Neural cell (in vitro differentiated cells): ENCODE results near the gene ENG. TPM values are rescaled to one million over a fixed set of nuclear protein-coding genes. Genes with fewer than 3 reads are reported as not detected.

ENCODE experiments used
- H2AFZ ChIP-seq: fragments of 200-600, 300-800 bp; sonication (generic), shearing (Covaris generic); 2 replicates; pipeline ENCODE4 v1.6.0; 2014; ENCODE audit warnings: low read depth, mild to moderate bottlenecking, antibody characterized with exemption, low read length, moderate library complexity
- H3F3A ChIP-seq: fragments of 200-600 bp; shearing (Covaris generic); 2 replicates; pipeline ENCODE4 v1.6.1; 2016; ENCODE audit warnings: mild to moderate bottlenecking, moderate library complexity, mixed read lengths, antibody characterized with exemption, low read length; ENCODE audit not compliant: insufficient read depth, poor library complexity, severe bottlenecking
- H3K27ac ChIP-seq: fragments of 200-600, 300-800 bp; sonication (generic), shearing (Covaris generic); 2 replicates; pipeline ENCODE4 v1.5.1; 2014; ENCODE audit warnings: mild to moderate bottlenecking, low read length, moderate library complexity
- H3K27me3 ChIP-seq: fragments of 300-800, 200-600 bp; sonication (generic), shearing (Covaris generic); 2 replicates; pipeline ENCODE4 v1.6.0; 2014; ENCODE audit warnings: mild to moderate bottlenecking, low read depth, low read length, moderate library complexity; ENCODE audit not compliant: insufficient read depth
- H3K36me3 ChIP-seq: fragments of 300-800, 200-600 bp; sonication (generic), shearing (Covaris generic); 2 replicates; pipeline ENCODE4 v1.5.1; 2014; ENCODE audit warnings: mild to moderate bottlenecking, antibody characterized with exemption, low read length, moderate library complexity; ENCODE audit not compliant: insufficient read depth
- H3K4me2 ChIP-seq: fragments of 300-800, 200-600 bp; sonication (generic), shearing (Covaris generic); 2 replicates; pipeline ENCODE4 v1.6.0; 2014; ENCODE audit warnings: mild to moderate bottlenecking, low read length
- H3K4me3 ChIP-seq: fragments of 300-800, 200-600 bp; sonication (generic), shearing (Covaris generic); 2 replicates; pipeline ENCODE4 v1.5.1; 2014; ENCODE audit warnings: mild to moderate bottlenecking, low read length, moderate library complexity
- H3K79me2 ChIP-seq: fragments of 200-600 bp; shearing (Covaris generic); replicated peaks from 2 replicates; pipeline ENCODE4 v1.6.0; 2014; ENCODE audit warnings: mild to moderate bottlenecking, low read length, moderate library complexity; ENCODE audit not compliant: insufficient read depth
- H3K9ac ChIP-seq: fragments of 300-800, 200-600 bp; sonication (generic), shearing (Covaris generic); 2 replicates; pipeline ENCODE4 v1.6.1; 2016; ENCODE audit warnings: mild to moderate bottlenecking, low read length, mixed read lengths
- H3K9me2 ChIP-seq: fragments of 200-600 bp; shearing (Covaris generic); 2 replicates; pipeline ENCODE4 v1.6.1; 2016; ENCODE audit warnings: mild to moderate bottlenecking, low read length, mixed read lengths; ENCODE audit not compliant: insufficient read depth
- H3K9me3 ChIP-seq: fragments of 200-600, 300-800 bp; sonication (generic), shearing (Covaris generic); 2 replicates; pipeline ENCODE4 v1.6.1; 2016; ENCODE audit warnings: mild to moderate bottlenecking, mixed run types, low read length, moderate library complexity, mixed read lengths
- H4K20me1 ChIP-seq: fragments of 200-600 bp; shearing (Covaris generic); 2 replicates; pipeline ENCODE4 v1.6.1; 2016; ENCODE audit warnings: mild to moderate bottlenecking, mixed run types; ENCODE audit not compliant: insufficient read depth
- EP300 ChIP-seq: fragments of 450-650 bp; conservative IDR thresholded peaks from 2 replicates; pipeline ENCODE4 v1.6.1; 2014; ENCODE audit warnings: antibody characterized with exemption, mild to moderate bottlenecking, moderate library complexity; ENCODE audit not compliant: poor library complexity, severe bottlenecking
- EZH2 ChIP-seq: fragments of 200-600, 300-800 bp; shearing (Covaris generic), sonication (generic); IDR thresholded peaks from 2 replicates; pipeline ENCODE4 v1.6.1; 2014; ENCODE audit warnings: antibody characterized with exemption, low read length, borderline replicate concordance, mild to moderate bottlenecking; ENCODE audit not compliant: insufficient read depth, poor library complexity, severe bottlenecking
- MXI1 ChIP-seq: fragments of 450-650 bp; conservative IDR thresholded peaks from 2 replicates; pipeline ENCODE4 v1.6.1; 2014; ENCODE audit warnings: antibody characterized with exemption, mild to moderate bottlenecking; ENCODE audit not compliant: poor library complexity, severe bottlenecking
- POLR2AphosphoS5 ChIP-seq: IDR thresholded peaks from 2 replicates; pipeline ENCODE4 v1.6.1; 2012
- RAD21 ChIP-seq: fragments of 450-650 bp; conservative IDR thresholded peaks from 2 replicates; pipeline ENCODE4 v1.6.1; 2014; ENCODE audit warnings: antibody characterized with exemption, mild to moderate bottlenecking, moderate library complexity
- SMC3 ChIP-seq: fragments of 450-650 bp; conservative IDR thresholded peaks from 2 replicates; pipeline ENCODE4 v1.6.1; 2014; ENCODE audit warnings: antibody characterized with exemption, mild to moderate bottlenecking, moderate library complexity; ENCODE audit not compliant: poor library complexity
- TAF1 ChIP-seq: IDR thresholded peaks from 2 replicates; pipeline ENCODE4 v1.6.1; 2012; ENCODE audit warnings: low read depth
- polyA plus RNA-seq: library from polyadenylated mRNA; depleted of rRNA; stranded (reverse); fragments of >200 nt; gene quantifications from 2 replicates; pipeline ENCODE4 v1.2.3, GENCODE V29; 2014
- TF ChIP-seq, protein P1 (sequence below): fragments of 450-650 bp; IDR thresholded peaks from 2 replicates; pipeline ENCODE4 v1.5.1; 2014; ENCODE audit warnings: antibody characterized with exemption, mild to moderate bottlenecking, moderate library complexity; ENCODE audit not compliant: poor library complexity, severe bottlenecking
- TF ChIP-seq, protein P2 (sequence below): IDR thresholded peaks from 2 replicates; pipeline ENCODE4 v1.6.1; 2012; ENCODE audit warnings: borderline replicate concordance

ENG gene
- polyA plus RNA-seq, 1 donor from 2014 or later = not detected

DNA sequence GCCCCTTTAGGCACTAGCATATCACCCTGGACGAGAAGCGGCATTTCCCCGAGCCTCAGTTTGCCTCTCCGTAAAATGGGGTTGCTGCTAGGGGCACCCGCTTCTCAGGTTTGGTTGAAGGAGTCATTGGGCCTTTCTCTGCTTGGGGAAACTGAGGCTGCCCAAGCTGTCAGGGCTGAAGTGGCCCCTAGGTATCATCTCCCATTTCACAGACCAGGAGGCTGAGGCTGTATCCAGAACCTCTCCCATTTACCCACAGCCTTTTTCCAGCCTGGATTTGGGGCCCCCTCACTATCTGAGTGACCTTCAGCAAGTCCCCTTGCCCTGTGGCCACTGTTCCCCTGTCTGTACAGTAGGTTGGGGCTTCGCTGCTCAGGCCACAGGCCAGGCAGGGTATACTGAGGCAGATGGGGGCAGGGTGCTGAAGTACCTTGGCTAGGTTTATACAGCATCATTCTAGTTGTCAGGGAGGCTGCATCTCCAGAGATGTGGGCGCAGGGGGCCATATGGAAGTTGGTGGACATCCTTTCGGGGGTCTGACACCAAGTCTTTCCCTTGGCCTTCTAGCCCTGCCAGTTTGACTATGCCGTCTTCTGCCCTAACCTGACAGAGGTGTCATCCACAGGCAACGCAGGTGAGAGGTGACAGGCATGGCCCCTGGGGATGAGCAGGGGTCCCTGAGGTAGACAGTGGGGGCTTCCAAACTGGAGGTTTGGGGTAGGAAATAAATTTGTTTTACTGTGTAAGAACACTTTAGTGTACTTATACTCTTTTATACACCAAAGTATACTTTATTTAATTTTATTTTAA is 43.9 kb downstream of the ENG start:
- H3K4me2 ChIP-seq = no peak overlapping the region
- no peak for TF ChIP-seq EZH2
- no peak for TF ChIP-seq POLR2AphosphoS5
- TF ChIP-seq SMC3 = no peak
- TF ChIP-seq EP300 = no peak
- no peak for TF ChIP-seq MXI1
- TF ChIP-seq RAD21 = no peak
- TF ChIP-seq, protein P1, sequence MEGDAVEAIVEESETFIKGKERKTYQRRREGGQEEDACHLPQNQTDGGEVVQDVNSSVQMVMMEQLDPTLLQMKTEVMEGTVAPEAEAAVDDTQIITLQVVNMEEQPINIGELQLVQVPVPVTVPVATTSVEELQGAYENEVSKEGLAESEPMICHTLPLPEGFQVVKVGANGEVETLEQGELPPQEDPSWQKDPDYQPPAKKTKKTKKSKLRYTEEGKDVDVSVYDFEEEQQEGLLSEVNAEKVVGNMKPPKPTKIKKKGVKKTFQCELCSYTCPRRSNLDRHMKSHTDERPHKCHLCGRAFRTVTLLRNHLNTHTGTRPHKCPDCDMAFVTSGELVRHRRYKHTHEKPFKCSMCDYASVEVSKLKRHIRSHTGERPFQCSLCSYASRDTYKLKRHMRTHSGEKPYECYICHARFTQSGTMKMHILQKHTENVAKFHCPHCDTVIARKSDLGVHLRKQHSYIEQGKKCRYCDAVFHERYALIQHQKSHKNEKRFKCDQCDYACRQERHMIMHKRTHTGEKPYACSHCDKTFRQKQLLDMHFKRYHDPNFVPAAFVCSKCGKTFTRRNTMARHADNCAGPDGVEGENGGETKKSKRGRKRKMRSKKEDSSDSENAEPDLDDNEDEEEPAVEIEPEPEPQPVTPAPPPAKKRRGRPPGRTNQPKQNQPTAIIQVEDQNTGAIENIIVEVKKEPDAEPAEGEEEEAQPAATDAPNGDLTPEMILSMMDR = no peak
- TF ChIP-seq, protein P2, sequence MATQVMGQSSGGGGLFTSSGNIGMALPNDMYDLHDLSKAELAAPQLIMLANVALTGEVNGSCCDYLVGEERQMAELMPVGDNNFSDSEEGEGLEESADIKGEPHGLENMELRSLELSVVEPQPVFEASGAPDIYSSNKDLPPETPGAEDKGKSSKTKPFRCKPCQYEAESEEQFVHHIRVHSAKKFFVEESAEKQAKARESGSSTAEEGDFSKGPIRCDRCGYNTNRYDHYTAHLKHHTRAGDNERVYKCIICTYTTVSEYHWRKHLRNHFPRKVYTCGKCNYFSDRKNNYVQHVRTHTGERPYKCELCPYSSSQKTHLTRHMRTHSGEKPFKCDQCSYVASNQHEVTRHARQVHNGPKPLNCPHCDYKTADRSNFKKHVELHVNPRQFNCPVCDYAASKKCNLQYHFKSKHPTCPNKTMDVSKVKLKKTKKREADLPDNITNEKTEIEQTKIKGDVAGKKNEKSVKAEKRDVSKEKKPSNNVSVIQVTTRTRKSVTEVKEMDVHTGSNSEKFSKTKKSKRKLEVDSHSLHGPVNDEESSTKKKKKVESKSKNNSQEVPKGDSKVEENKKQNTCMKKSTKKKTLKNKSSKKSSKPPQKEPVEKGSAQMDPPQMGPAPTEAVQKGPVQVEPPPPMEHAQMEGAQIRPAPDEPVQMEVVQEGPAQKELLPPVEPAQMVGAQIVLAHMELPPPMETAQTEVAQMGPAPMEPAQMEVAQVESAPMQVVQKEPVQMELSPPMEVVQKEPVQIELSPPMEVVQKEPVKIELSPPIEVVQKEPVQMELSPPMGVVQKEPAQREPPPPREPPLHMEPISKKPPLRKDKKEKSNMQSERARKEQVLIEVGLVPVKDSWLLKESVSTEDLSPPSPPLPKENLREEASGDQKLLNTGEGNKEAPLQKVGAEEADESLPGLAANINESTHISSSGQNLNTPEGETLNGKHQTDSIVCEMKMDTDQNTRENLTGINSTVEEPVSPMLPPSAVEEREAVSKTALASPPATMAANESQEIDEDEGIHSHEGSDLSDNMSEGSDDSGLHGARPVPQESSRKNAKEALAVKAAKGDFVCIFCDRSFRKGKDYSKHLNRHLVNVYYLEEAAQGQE = no peak
- TF ChIP-seq TAF1 = no peak
- no peaks in the 10 kb centered on the region for H3F3A ChIP-seq

DNA sequence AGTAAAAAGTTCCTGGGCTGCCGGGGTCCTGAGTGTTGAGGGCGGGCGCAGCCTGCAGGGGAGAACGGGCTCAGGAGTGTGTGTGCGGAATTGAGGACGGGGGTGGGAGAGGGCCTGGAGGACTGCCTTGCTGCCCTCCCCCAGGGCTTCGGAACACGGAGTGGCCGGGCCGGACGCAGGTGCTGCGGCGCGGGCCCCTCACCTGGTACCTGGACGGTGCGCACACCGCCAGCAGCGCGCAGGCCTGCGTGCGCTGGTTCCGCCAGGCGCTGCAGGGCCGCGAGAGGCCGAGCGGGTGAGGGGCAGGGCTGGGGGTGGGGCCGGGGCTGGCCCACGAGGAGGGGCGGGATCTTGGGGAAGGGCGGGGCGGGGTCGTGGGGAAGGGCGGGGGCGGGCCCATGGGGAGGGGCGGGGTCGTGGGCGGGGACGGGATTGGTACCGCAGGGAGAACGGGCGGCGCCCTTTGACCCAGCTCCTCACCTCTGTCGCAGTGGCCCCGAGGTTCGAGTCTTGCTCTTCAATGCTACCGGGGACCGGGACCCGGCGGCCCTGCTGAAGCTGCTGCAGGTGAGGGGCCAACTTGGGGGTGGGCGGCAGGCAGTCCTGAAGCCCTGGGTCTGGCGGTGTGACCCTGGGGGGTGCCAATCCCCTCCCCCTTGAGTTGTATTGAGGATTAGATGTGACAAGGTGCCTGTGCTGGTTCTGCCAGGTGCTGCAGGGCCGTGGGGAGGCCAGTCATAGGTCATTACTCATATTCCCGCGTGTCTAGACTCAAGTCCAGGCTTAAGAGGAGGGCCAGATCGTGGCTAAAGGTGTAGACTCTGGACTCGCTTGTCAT is 44.7 kb downstream of the ENG start:
- Histone ChIP-seq H3K4me2 (no peak overlapping the region), H3K9ac (no peak overlapping the region), H4K20me1 (no peaks in the 10 kb centered on the region), H3K4me3 (no peak overlapping the region), H3K27ac (no peak overlapping the region), H3K9me2 (no peaks in the 10 kb centered on the region), H2AFZ (no peak overlapping the region), H3K9me3 (no peaks in the 10 kb centered on the region), H3K79me2 (no peaks in the 10 kb centered on the region), H3K27me3 (no peaks in the 10 kb centered on the region), H3K36me3 (no peaks in the 10 kb centered on the region), H3F3A (no peaks in the 10 kb centered on the region)
- TF ChIP-seq MXI1 (no peak), EZH2 (no peak), EP300 (no peak), TAF1 (no peak), POLR2AphosphoS5 (no peak), SMC3 (no peak)
- TF ChIP-seq, protein P1 = no peak
- TF ChIP-seq, protein P2 = no peak

More for the DNA sequence above, 43.9 kb downstream of the ENG start:
- no peak overlapping the region for H3K27ac ChIP-seq
- H2AFZ ChIP-seq = no peak overlapping the region
- no peaks in the 10 kb centered on the region for H3K9me2 ChIP-seq
- H3K9me3 ChIP-seq = no peaks in the 10 kb centered on the region
- no peaks in the 10 kb centered on the region for H3K27me3 ChIP-seq
- no peaks in the 10 kb centered on the region for H4K20me1 ChIP-seq
- H3K4me3 ChIP-seq = no peak overlapping the region
- H3K36me3 ChIP-seq = no peaks in the 10 kb centered on the region
- H3K79me2 ChIP-seq = no peaks in the 10 kb centered on the region
- no peak overlapping the region for H3K9ac ChIP-seq
